ENCODE data around the gene RABGAP1.

DNA sequence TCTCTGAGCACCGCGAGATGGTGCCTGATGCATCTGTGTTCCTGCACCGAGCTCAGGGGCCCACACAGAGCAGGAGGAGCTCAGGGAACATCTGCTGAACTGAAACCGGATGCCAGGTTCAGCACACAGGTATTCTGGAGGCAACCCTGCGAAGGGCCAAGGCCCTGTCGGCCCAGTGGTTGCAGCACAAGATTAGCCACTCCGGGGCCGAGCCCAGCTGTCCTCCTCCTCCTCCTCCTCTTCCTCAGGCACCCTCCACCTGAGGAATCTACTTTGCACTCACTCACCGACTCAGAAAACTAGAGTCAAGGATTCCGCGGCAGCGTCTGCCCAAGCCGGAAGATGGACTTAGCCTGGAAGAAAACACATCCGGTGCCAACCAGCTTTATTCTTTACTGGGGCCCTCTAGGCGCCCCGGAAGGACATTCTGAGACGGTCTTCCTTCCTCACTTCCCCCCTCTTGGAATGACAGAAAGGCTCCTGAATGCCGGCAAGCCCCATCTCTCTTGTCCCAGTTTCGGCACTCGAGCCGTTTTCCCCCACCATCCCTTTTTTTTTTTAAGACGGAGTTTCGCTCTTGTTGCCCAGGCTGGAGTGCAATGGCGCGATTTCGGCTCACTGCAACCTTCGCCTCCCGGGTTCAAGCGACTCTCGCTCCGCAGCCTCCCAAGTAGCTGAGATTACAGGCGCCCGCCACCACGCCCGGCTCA, 27.7 kb upstream of the RABGAP1 start, which contains the start of gene ZBTB6:
- TF ChIP-seq POLR2AphosphoS5 (IDR thresholded peaks at IDR 0.05) (peak in 2 of 3 donors; percentile 73 to 76), POLR2A (IDR thresholded peaks at IDR 0.05) (no peak)
- TF ChIP-seq, protein P1, sequence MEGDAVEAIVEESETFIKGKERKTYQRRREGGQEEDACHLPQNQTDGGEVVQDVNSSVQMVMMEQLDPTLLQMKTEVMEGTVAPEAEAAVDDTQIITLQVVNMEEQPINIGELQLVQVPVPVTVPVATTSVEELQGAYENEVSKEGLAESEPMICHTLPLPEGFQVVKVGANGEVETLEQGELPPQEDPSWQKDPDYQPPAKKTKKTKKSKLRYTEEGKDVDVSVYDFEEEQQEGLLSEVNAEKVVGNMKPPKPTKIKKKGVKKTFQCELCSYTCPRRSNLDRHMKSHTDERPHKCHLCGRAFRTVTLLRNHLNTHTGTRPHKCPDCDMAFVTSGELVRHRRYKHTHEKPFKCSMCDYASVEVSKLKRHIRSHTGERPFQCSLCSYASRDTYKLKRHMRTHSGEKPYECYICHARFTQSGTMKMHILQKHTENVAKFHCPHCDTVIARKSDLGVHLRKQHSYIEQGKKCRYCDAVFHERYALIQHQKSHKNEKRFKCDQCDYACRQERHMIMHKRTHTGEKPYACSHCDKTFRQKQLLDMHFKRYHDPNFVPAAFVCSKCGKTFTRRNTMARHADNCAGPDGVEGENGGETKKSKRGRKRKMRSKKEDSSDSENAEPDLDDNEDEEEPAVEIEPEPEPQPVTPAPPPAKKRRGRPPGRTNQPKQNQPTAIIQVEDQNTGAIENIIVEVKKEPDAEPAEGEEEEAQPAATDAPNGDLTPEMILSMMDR (IDR thresholded peaks at IDR 0.05): no peak
